ENCODE measurements around the gene C12orf57. TPM values are rescaled to one million over a fixed set of nuclear protein-coding genes. Genes with fewer than 3 reads are reported as not detected.

C12orf57 gene
- polyA plus RNA-seq, 1 experiment: 359 TPM

DNA sequence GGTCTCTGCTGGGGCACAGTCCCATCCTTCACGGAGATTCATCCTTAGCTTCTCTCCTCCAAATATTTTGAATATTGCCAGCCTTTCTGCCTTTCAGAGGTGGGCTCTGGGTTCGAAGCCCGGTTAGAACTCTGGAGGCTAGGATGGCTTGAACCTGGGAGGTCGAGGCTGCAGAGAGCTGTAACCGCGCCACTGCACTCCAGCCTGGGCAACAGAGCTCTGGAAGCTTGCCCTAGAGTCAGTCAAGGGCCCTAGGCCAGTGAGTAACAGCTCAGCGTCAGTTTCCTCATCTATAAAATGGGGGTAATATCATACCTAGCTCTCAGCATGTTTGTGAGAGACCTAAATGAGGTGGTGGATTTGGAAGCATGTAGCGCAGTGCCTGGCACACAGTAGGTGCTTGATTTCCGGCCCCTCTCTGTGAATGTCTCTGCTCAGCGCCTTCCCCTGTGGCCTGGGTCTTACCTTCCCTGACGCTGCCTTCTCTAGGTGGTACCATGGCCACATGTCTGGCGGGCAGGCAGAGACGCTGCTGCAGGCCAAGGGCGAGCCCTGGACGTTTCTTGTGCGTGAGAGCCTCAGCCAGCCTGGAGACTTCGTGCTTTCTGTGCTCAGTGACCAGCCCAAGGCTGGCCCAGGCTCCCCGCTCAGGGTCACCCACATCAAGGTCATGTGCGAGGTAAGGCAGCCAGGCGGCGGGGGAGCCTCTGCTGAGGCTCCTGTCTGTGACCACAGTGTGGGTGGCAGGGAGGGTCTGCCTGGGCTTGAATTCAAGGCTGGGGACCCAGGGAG lies 10.7 kb downstream of the C12orf57 start:
- CTCF ChIA-PET: interaction anchor here (0.9 to 1.1 kb wide), 2 partner anchors 10 to 159 kb away, joined by 3 to 4 read pairs; no protein-coding TSS in a partner anchor
- H3K27me3 ChIP-seq (ENCODE audit: control insufficient read depth, insufficient read depth, low read length): no peaks in the 10 kb centered on the region

GRCh38 chr12:6955108-6956020 lies 11.5 kb downstream of the C12orf57 start:
- Histone ChIP-seq H3K27ac (ENCODE audit: low read depth, low read length) (no peak overlapping the region), H3K4me3 (ENCODE audit: low read depth, low read length) (no peak overlapping the region), H3K9me3 (ENCODE audit: control insufficient read depth, insufficient read depth, low read length) (no peaks in the 10 kb centered on the region), H3K27me3 (ENCODE audit: control insufficient read depth, insufficient read depth, low read length) (no peaks in the 10 kb centered on the region)
- no peak for DNase-seq (ENCODE audit: low read depth, low spot score)
- TF ChIP-seq, protein P1, sequence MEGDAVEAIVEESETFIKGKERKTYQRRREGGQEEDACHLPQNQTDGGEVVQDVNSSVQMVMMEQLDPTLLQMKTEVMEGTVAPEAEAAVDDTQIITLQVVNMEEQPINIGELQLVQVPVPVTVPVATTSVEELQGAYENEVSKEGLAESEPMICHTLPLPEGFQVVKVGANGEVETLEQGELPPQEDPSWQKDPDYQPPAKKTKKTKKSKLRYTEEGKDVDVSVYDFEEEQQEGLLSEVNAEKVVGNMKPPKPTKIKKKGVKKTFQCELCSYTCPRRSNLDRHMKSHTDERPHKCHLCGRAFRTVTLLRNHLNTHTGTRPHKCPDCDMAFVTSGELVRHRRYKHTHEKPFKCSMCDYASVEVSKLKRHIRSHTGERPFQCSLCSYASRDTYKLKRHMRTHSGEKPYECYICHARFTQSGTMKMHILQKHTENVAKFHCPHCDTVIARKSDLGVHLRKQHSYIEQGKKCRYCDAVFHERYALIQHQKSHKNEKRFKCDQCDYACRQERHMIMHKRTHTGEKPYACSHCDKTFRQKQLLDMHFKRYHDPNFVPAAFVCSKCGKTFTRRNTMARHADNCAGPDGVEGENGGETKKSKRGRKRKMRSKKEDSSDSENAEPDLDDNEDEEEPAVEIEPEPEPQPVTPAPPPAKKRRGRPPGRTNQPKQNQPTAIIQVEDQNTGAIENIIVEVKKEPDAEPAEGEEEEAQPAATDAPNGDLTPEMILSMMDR (IDR thresholded peaks at IDR 0.05; ENCODE audit: low read depth, low read length): no peak
- CTCF ChIA-PET: interaction anchor here (1.7 kb wide), 1 partner anchor 9 kb away, joined by 5 read pairs; no protein-coding TSS in a partner anchor
- POLR2A ChIA-PET: no interaction called here

More for the DNA sequence above, 10.7 kb downstream of the C12orf57 start:
- POLR2A ChIA-PET: no interaction called here
- no peak overlapping the region for H3K4me3 ChIP-seq (ENCODE audit: low read depth, low read length)
- DNase-seq (ENCODE audit: low read depth, low spot score): no peak
- TF ChIP-seq, protein P1 (IDR thresholded peaks at IDR 0.05; ENCODE audit: low read depth, low read length): no peak
- no peak overlapping the region for H3K27ac ChIP-seq (ENCODE audit: low read depth, low read length)
- H3K9me3 ChIP-seq (ENCODE audit: control insufficient read depth, insufficient read depth, low read length): no peaks in the 10 kb centered on the region

GRCh38 chr12:6956021-6956727 lies 12.4 kb downstream of the C12orf57 start:
- ChIA-PET POLR2A (no interaction called here), CTCF (interaction anchor here (1.7 kb wide), 1 partner anchor 9 kb away, joined by 5 read pairs; no protein-coding TSS in a partner anchor)
- no peak for DNase-seq (ENCODE audit: low read depth, low spot score)
- Histone ChIP-seq H3K27ac (ENCODE audit: low read depth, low read length) (no peak overlapping the region), H3K9me3 (ENCODE audit: control insufficient read depth, insufficient read depth, low read length) (no peaks in the 10 kb centered on the region), H3K27me3 (ENCODE audit: control insufficient read depth, insufficient read depth, low read length) (no peaks in the 10 kb centered on the region), H3K4me3 (ENCODE audit: low read depth, low read length) (no peak overlapping the region)
- TF ChIP-seq, protein P1 (IDR thresholded peaks at IDR 0.05; ENCODE audit: low read depth, low read length): no peak

DNA sequence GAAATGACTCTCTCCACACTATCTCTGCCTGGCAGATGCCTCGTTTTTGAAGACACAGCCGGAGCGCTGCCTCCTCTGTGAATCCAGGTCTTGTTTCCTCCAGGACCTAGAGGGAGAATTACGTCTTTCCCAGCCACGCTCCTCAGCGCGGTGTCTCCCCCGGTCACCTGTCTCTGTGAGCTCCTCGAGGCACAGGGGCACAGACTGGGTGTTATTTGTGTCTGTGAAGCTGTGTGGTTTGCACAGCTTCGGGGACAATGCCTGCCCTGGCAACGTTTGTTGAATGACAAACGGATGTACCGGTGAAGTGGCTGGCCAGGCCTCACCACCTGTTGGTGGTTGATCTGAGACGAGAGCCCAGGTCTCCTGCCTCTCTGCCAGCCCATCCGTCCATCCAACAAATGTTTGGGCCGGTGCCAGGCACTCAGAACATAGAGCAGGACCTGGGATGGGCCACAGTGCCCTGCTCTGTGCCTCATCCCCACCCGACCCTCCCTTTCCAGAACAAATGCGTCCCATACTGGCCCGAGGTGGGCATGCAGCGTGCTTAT lies 13.4 kb downstream of the C12orf57 start:
- Histone ChIP-seq H3K27me3 (ENCODE audit: control insufficient read depth, insufficient read depth, low read length) (no peaks in the 10 kb centered on the region), H3K9me3 (ENCODE audit: control insufficient read depth, insufficient read depth, low read length) (no peaks in the 10 kb centered on the region), H3K4me3 (ENCODE audit: low read depth, low read length) (no peak overlapping the region), H3K27ac (ENCODE audit: low read depth, low read length) (no peak overlapping the region)
- POLR2A ChIA-PET: no interaction called here
- TF ChIP-seq, protein P1 (IDR thresholded peaks at IDR 0.05; ENCODE audit: low read depth, low read length): no peak
- DNase-seq (ENCODE audit: low read depth, low spot score): no peak
- CTCF ChIA-PET: no interaction called here
